Measurements from ENCODE around the gene SMTN.

DNA sequence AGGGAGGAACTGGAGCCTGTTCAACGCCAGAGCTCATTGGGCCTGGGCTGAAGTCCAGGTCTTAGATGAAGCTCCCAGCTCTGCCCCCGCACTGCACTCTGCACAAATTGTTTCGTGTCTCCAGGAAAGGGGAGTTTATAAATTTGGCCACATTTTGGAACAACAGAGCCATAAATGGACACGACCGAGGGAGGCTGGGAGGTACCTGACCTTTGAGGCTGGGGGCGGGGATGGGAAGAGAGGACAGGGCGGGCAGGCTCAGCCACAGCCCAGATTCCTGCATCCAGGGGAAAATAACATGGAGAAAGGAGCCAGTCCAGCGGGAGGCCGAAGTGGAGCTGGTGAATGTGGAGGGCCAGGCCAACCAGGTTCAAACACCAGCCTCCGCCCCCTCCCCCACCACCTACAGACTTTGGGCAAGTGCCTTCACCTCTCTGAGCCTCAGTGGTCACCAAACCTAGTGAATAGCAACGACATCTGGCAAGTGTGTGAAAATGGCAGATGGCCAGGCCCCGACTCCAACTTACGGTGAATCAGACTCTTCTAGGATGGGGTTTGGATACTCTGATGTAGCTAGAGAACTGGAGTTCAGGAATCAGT is 36.8 kb upstream of the SMTN start:
- TF ChIP-seq, protein P1, sequence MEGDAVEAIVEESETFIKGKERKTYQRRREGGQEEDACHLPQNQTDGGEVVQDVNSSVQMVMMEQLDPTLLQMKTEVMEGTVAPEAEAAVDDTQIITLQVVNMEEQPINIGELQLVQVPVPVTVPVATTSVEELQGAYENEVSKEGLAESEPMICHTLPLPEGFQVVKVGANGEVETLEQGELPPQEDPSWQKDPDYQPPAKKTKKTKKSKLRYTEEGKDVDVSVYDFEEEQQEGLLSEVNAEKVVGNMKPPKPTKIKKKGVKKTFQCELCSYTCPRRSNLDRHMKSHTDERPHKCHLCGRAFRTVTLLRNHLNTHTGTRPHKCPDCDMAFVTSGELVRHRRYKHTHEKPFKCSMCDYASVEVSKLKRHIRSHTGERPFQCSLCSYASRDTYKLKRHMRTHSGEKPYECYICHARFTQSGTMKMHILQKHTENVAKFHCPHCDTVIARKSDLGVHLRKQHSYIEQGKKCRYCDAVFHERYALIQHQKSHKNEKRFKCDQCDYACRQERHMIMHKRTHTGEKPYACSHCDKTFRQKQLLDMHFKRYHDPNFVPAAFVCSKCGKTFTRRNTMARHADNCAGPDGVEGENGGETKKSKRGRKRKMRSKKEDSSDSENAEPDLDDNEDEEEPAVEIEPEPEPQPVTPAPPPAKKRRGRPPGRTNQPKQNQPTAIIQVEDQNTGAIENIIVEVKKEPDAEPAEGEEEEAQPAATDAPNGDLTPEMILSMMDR (IDR thresholded peaks at IDR 0.05), result no peak
- TF ChIP-seq POLR2A (IDR thresholded peaks at IDR 0.05), result no peak
- TF ChIP-seq EP300 (IDR thresholded peaks at IDR 0.05), result peak in 1 of 2 donors; percentile 17

Measured in tibial nerve (tissue), 4 donors.